CD4-positive, alpha-beta T cell treated with Interleukin-17A for 4 hours (primary cell): ENCODE measurements around the gene CLIC6.

Experiments
- DNase-seq: peaks from one replicate; pipeline ENCODE4 v3.0.0-alpha.2; 2020; ENCODE audit warnings: mixed read lengths

Gene CLIC6

DNA sequence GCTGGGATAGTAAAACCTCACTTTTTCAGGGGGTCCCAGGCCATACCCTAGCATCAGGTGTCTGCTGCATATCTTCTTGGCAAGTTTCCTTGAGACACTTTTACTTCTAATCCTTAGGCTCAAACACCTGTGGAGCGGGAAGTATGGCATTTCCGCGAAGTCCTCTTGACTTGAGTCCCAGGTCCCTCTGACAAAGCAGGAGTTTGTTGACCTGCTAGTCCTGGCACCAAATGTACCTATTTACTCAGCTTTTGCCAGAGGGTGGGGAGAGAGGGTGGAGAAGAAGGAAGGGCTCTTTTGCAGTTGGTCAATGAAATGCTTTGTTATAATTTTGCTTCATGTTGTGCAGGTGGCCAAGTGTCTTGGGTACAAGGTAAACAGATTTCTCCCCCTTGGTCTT lies 59.7 kb downstream of the CLIC6 start:
- DNase-seq: no peak

DNA sequence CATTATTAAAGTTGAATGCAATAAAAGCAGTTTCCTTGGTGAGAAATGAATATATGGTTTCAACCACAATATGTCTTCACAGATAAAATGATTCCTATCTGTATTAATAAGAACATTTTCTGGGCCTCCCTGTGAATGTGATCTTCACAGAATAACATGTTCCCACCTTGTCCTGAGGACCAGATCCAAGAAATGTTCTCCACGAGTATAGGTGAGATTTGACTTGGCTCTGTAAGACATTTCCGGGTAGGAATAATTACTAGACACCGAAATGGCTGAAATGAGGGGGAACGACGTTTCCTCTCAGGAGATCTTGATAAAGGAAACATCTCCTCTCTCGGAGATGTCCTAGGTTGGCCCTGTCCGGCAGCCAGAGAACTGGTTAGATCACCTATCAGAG lies 61.4 kb downstream of the CLIC6 start:
- no peak for DNase-seq

DNA sequence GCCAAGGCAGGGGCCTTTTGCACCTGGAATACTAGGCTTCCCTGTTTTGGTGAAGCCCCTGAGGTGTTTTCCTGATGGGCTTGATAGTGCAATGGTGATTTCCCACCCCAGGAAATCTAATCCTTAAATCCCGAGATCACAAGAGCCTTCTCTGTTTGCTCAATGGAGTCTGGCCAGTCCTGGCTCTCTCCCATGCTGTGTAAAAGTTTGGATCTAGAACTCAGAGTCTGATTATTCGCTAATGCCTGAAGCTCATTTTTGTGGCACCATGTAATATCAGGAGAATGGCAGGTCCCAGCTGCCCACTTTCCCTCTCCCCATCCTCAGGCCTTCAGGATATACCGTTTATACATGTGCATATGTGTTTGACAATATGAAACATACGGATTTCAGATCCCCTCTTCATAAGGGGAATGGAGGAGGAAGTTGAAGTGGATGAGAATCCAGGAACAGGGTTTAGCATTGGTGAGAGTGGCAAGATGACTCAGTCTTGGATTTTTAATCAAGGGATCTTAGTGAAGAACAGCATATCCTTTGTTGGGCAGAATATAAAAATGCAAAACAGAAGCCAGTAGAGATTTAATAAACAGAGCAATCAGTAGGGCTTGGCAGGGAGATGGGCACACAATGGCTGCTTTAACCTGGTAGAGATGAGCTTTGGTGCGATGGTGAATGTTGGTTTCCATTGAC lies 62.1 kb downstream of the CLIC6 start:
- no peak for DNase-seq

DNA sequence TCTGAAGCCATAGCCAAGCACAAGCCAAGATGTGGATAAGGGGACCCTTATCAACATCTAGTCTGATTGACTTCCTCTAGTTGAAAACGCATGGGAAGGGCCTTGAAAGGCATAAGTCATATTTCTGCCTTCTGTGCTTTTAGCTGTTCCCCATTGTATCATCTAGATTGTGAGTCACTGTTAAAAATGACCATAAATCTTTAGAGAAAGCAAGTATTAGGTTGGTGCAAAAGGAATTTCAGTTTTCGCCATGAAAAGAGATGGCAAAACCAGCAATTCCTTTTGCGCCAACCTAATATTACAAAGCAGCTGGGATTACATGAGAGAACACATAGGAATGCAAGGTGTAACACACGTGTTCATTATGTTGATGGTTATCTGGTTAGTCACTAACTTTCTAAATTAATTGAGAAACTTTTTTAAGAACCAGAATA lies 63.6 kb downstream of the CLIC6 start:
- no peak for DNase-seq

DNA sequence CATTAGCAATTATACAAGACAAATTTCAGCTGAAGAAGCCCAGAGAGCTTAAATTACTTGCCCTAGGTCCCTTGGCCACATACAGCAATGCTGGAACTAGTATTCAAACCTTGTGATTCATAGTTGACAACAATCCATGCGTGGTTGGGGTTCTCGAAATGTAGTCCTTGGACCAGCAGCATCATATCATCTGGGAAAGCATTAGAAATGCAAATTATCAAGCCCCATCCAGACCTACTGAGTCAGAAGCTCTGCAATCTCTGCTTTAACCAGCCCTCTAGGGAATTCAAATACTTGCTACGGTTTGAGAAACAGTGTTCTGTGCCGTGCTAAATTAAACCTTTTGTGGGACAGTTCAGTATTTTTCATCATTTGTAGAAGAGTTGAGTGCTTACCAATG lies 65.1 kb downstream of the CLIC6 start:
- no peak for DNase-seq

DNA sequence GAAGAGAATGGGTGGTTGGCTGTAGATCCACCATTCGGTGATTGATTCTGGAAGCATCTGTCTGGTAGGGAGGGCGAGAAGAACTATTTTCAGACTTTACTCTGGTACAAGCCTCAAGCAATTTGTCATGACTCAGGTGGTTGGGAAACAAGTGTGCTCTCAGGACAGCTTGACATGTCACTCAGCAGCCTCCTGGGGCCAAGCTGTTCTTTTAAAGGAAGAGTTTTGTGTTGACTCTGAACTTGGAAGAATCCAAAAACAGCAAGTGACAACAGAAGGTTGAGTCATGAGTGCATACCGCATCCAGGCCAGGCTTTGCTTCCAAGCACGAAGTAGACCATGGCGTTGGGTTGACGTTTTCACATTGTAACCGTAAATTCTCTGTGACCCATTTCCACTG lies 65.9 kb downstream of the CLIC6 start:
- no peak for DNase-seq

DNA sequence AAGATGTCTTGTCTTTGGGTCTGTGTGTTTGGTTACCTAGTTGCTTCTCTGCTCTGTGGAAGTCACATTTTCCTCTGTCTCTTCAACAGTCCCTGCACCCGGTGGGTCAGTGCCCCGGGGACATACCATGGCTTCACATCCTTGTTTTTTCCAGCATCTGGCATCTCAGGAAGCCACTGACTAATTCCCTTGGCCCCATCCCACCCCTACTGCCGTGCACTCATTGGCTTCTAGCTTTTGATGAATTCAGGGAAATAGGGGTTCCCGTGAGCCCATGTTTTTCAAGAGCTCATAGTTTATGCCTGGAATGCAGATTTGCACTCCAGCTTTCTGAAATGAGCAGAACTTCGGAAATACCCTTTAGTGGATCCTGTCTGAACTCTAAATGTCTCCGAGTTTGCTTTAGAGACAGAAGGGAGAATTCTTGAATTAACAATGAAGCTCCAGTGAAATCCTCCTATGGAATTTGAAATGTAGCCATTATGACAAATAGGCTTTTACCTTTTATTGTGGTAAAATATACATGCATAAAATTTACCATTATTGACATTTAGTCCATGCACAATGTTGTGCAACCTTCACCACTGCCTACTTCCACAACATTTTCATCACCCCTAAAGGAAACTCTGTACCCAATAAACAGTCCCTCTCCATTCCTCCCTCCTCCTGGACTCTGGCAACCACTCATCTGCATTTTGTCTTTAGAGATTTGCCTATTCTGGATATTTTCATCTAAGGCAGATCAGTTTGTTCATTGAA lies 67.5 kb downstream of the CLIC6 start:
- DNase-seq: no peak

DNA sequence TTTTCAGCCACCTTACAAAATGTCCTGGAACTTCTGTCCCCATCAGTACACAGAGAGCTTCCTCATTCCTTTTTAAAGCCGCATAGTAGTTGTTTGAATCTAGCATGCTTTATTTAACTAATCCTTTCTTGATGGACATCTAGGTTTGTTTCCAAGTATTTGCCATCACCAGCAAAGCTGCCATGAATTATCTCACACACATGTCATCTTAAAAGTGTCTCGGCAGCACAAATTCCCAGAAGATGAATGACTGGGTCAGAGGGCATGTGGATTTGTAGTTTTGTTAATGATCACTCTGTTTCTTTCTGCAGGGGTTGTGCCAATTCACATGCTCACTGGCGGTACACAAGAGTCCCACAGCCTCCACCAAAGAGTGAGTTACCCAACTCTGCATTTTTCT lies 68.3 kb downstream of the CLIC6 start:
- DNase-seq: no peak

DNA sequence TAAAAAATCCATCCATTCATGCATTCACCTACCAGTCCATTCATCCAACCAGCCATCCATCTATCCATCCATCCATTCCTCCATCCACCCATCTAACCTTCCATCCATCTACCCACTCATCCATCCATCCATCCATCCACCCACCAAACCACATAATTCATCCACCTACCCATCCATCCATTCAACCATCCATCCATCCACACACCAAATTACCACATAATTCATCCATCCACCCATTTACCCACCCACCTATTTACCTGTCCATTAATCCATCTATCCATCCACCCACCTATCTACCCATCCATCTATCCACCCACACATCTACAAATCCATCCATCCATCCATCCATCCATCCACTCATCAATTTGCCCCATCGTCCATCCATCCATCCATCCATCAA lies 71.4 kb downstream of the CLIC6 start:
- no peak for DNase-seq

DNA sequence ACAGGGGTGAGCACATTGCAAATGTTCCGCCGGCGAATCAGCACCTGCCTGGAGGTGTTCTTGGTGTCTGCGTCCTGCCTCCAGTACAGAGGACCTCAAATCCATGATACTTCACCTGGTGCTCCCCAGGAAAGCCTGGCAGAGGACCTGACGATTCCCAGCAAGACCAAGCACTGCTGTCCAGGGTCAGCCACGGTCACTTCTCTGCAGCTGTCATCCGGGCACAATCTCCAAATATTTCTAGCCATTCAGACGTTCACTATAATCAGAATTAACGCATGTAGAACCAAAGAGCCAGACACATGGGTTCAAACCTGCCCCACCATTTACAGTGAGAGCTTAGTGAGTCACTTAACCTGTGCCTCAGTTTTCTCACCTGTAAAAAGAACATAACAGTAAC lies 74.5 kb downstream of the CLIC6 start:
- DNase-seq: no peak

DNA sequence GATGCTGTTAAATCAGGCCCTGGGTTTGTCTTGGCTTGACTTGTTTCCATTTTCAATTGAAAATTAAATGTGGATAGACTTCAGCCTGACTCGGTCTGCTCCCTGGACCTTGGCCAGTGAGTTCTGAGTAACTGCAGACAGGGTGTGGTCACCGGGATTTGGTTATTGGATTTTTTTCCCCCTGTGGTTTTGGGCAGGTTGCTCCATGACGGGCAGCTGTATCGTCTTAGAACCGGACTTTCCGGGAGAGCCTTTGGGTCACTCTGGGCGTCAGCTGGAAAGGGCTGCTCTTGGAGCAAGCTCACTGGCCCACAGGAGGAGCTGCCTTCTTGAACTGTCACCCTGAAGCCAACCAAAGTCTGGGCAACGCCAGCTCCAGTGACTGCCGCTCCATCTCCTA lies 75.0 kb downstream of the CLIC6 start:
- no peak for DNase-seq

DNA sequence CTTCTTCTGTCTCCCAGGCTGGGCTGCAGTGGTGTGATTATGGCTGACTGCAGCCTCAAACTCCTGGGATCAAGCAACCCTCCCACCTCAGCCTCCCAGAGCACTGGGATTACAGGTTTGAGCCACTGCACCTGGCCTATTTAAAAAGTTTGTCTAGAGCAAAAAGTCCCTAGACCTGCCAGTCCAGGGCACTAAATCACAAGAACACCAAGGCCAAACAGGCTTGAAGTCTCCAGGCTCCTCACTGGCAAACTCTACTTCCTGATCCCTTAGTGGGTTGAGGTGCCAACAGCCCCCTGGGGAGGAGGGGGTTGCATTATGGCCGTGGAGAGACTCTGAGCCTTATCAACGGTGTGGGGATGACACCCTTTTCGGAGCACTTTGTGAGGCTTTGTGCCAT lies 76.0 kb downstream of the CLIC6 start:
- no peak for DNase-seq

DNA sequence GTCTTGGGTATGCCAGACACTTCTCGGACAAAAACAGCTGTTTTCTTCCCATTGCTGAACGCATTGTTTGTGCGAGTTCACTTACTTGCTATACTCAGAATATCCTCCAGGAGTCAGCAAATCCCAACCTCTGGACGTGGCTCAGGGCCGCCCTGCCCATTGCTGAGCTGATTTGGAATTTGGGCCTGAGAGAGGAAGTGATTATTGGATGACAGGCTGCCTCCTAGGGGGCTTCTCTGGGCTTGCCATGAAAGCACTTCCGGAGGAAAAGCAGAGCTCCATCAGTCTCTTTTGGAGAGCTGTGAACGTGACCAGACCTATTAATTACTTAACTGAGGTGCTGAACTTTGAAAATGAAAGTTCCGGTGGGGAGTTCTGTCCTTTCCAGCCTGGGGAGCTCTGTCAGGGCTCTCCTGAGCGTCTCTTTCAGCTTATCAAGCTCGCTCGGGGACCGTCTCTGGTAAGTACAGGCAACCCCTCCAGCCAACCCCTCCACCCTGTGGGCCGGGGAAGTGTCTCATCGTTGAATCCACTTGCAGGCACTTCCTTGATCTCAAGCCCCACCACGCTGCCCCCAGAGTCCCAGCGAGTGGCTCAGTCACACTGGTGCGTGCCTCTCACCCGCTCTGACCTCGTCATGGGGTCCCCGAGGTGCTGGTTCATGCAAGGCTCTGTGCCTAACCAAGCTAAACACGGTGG lies 76.9 kb downstream of the CLIC6 start:
- peak; percentile 64 for DNase-seq

DNA sequence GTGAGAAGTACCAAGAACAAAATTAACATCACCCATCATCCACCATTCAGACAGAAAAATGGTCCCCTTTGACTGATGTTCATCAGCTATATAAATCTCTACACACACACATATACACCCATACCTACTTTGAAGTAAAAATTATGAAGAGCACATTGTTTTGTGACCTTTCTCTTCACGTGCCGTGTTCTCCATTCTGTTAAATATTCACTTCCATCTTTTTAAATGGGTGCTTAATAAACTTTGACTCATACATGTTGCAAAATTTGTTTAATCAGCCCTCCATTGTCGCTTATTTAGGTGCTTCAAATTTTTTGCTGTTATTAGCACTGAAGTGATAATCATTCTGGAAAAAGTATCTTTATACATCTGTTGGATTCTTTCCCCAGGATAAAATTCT lies 80.1 kb downstream of the CLIC6 start:
- no peak for DNase-seq

DNA sequence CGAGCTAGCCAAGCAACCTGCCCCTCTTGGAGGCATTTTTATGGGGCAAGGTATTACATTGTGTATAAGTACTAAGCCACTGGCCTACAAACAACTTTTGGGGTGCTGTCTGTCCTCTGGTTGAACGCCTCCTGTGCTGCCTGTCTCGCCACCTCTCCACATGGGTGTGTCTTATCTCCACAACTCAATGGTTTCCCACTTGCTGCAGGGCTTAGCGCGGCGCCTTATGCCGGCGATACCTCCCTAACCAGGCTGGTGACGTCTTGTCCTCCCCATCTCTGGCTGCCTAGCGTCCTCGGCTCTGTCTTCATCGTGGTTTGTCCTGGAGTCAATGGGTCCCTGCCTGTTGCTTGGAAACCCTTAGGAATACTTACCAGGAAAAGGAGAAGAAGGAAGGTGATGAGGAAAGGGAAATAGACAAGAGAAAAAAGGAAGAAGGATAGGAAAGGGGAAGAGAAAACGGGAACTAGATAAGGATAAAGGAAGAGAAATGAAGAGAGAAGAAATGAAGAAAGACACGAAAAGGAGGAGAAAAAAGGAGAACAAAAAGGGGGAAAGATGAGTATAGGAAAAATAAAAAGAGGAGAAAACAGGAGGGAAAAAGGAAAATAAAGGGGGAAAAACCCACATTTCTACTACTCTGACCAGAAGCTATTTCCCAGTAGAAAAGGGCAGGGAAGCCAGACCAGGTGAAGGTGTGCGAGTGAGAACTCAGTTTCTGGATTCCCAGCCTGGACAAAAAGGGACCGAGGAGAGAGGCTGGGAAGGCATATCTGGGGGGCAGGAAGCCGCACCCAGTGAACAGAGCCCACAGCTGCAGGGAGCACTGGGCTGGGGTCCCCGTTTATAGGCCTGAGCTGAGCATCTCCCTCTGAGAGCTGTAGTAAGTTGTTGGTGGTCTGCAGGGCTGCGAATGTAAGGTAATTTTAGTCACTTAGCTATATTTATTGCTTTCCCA lies 86.2 kb downstream of the CLIC6 start:
- no peak for DNase-seq

DNA sequence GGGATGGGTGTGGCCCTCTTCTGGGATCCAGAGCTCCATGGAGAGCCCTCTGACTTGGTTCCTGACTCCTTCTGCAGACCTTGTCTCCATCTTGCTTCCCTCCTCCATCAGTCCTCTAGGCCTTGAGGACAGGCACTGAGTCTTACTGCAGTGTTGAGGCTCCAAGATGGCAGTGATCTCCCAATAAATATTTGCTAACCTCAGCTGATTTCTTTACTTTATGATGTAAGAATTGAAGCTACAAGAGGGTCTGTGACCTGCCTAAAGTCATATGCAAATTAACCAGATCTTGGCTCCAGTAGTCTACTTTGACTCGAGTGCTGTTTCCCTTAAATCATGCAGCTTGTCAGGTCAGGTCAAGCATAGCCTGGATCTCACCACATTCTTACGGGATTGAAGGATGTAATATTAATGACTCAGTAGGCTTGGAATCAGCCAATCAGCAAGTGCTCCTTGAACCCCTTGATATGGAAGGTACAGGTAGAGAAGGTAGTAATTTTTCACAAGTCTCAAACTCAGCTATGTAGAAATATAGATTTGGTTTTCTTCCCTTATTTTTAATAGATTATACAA lies 93.0 kb downstream of the CLIC6 start:
- no peak for DNase-seq

DNA sequence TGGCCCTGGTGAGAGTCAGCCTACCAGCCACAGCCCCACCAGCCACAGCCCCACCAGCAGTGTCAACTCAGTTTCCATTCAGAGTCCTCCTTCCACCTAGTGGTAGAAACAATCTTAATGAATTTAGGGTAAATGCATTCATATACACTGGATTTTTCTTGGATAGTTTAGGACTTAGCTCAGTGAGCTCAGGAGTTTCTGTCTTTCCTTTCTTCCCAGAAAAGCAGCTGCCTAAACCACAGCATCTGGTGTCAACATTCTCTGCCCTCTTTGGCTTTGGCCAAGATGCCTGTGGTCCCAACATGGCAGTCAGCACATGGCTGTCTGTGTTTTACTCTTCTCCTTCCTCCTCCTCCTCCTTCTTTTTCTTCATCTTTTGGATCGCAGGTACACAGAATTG lies 94.0 kb downstream of the CLIC6 start:
- DNase-seq: no peak

DNA sequence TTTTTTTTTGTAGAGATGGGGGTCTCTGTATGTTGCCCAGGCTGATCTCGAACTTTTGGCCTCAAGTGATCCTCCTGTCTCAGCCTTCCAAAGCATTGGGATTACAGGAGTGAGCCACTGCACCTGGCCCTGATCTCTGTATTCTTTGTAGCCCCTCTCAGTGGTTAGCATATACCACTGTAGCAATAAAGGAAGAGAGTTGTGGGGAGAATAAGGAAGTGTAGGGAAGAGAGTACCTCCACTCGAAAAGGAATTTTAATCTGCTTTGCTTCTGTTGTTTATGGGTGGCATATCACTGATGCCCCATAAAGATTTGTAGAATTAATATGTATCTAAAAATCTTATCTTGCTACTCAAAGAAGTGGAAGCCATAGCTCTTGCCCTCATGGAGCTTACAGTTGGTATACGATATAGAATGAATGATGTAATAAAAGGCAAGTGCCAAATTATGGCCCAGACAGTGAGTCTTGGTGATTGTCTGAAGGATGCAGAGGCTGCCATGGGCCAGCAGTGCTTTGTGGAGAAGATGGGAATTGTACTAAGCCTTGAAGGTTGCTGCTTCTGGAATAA lies 96.0 kb downstream of the CLIC6 start:
- DNase-seq: no peak

DNA sequence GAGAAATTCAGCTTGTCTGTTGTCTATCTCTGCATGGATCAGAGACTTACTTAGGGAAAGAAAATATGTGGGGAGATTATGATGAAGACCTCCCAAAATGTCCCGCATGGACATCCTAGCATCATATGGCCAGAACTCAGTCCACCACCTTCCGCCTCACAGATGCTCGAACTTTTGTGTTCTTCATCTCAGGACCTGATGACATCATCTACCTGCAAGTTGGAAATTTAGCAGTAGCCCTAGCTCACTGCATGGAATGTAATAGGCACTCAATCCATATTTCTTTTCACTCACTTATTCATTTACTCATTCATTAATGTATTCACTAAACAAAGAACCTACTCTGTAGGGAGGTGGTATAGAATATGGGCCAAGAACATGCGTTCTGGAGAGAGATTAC lies 96.8 kb downstream of the CLIC6 start:
- DNase-seq: no peak

DNA sequence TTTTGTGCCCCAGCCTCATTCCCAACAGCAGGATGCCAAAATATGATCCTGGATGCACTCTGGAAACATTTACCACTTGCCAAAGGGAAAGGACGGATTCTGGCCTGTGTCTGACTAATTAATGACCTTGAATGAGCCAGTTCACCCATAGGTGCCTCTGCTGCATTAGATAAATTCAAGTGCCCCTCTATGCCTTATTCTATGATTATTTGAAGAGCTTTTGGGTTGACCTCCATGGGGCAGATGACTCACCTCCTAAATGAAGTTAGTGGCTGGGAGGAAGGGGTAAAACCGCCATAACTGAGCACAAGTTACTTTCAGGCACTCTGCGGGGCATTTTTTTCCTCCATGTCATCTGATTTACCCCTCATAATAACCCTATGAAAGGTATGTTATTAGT lies 98.1 kb downstream of the CLIC6 start:
- no peak for DNase-seq
